Measurements from ENCODE around the gene SALL3.

The SALL3 gene

GRCh38 chr18:78965917-78966792 lies 13.5 kb upstream of the SALL3 start:
- no peak for DNase-seq (ENCODE audit: low spot score)

GRCh38 chr18:78966793-78967106 lies 12.9 kb upstream of the SALL3 start:
- DNase-seq (ENCODE audit: low spot score): no peak

GRCh38 chr18:78967692-78968091 lies 11.9 kb upstream of the SALL3 start:
- no peak for DNase-seq (ENCODE audit: low spot score)

- DNase-seq (ENCODE audit: low spot score): no peak
Measured at GRCh38 chr18:78969574-78970315, 9.9 kb upstream of the SALL3 start.

- DNase-seq (ENCODE audit: low spot score): no peak
Measured at GRCh38 chr18:78970774-78971333, 8.8 kb upstream of the SALL3 start.

GRCh38 chr18:78971511-78972245 lies 7.9 kb upstream of the SALL3 start:
- no peak for DNase-seq (ENCODE audit: low spot score)

GRCh38 chr18:78972385-78972918 lies 7.2 kb upstream of the SALL3 start:
- no peak for DNase-seq (ENCODE audit: low spot score)

- DNase-seq (ENCODE audit: low spot score): no peak
Measured at GRCh38 chr18:78972930-78973331, 6.7 kb upstream of the SALL3 start.

- DNase-seq (ENCODE audit: low spot score): no peak
Measured at GRCh38 chr18:78973357-78974083, 6.1 kb upstream of the SALL3 start.

- DNase-seq (ENCODE audit: low spot score): no peak
Measured at GRCh38 chr18:78974115-78974761, 5.4 kb upstream of the SALL3 start.

- no peak for DNase-seq (ENCODE audit: low spot score)
Measured at GRCh38 chr18:78975292-78975691, 4.3 kb upstream of the SALL3 start.

GRCh38 chr18:78975699-78976335 lies 3.8 kb upstream of the SALL3 start:
- no peak for DNase-seq (ENCODE audit: low spot score)

GRCh38 chr18:78976765-78977636 lies 2.6 kb upstream of the SALL3 start:
- DNase-seq (ENCODE audit: low spot score): no peak

GRCh38 chr18:78977637-78978348 lies 1.8 kb upstream of the SALL3 start:
- DNase-seq (ENCODE audit: low spot score): no peak

- DNase-seq (ENCODE audit: low spot score): no peak
Measured at GRCh38 chr18:78978349-78979055, 1.1 kb upstream of the SALL3 start.

GRCh38 chr18:78979056-78979729 lies 425 bp upstream of the SALL3 start:
- no peak for DNase-seq (ENCODE audit: low spot score)

- DNase-seq (ENCODE audit: low spot score): no peak
Measured at GRCh38 chr18:78980279-78980771, 707 bp downstream of the SALL3 start.

Measured in germinal center (tissue), 1 donor.